IMR-90 (cell line): ENCODE measurements around the gene TMEM95.

Source experiments
- ELK1 ChIP-seq: fragments of 150-350 bp; IDR thresholded peaks from 2 replicates; pipeline ENCODE4 v1.6.1; 2016; ENCODE audit warnings: low read depth, mild to moderate bottlenecking, low read length, moderate library complexity, borderline replicate concordance
- MAFK ChIP-seq: IDR thresholded peaks from 2 replicates; pipeline ENCODE4 v1.6.1; 2012; ENCODE audit warnings: low read depth, low read length, improper control_type of control experiment
- MAZ ChIP-seq: IDR thresholded peaks from 2 replicates; pipeline ENCODE4 v1.6.1; 2012; ENCODE audit warnings: low read depth, mild to moderate bottlenecking, low read length, improper control_type of control experiment, moderate library complexity, borderline replicate concordance
- POLR2A ChIP-seq: IDR thresholded peaks from 2 replicates; pipeline ENCODE4 v1.6.1; 2012; ENCODE audit warnings: mild to moderate bottlenecking, low read depth, low read length
- RAD21 ChIP-seq: IDR thresholded peaks from 2 replicates; pipeline ENCODE4 v1.6.1; 2012; ENCODE audit warnings: low read length, improper control_type of control experiment
- RCOR1 ChIP-seq: IDR thresholded peaks from 2 replicates; pipeline ENCODE4 v1.6.1; 2012; ENCODE audit warnings: mild to moderate bottlenecking, low read length, improper control_type of control experiment; ENCODE audit not compliant: insufficient replicate concordance
- SMC3 ChIP-seq: fragments of 150-350 bp; IDR thresholded peaks from 2 replicates; pipeline ENCODE4 v1.6.1; 2016; ENCODE audit warnings: low read depth, mild to moderate bottlenecking, antibody characterized with exemption, low read length, moderate library complexity
- TF ChIP-seq, protein P1 (sequence below): fragments of 150-350 bp; IDR thresholded peaks from 2 replicates; pipeline ENCODE4 v1.6.1; 2017; ENCODE audit warnings: mild to moderate bottlenecking, antibody characterized with exemption, low read length, low read depth
- TF ChIP-seq, protein P2 (sequence below): conservative IDR thresholded peaks from 2 replicates; pipeline ENCODE4 v1.5.1; 2012; ENCODE audit warnings: mild to moderate bottlenecking, low read depth, low read length, improper control_type of control experiment

DNA sequence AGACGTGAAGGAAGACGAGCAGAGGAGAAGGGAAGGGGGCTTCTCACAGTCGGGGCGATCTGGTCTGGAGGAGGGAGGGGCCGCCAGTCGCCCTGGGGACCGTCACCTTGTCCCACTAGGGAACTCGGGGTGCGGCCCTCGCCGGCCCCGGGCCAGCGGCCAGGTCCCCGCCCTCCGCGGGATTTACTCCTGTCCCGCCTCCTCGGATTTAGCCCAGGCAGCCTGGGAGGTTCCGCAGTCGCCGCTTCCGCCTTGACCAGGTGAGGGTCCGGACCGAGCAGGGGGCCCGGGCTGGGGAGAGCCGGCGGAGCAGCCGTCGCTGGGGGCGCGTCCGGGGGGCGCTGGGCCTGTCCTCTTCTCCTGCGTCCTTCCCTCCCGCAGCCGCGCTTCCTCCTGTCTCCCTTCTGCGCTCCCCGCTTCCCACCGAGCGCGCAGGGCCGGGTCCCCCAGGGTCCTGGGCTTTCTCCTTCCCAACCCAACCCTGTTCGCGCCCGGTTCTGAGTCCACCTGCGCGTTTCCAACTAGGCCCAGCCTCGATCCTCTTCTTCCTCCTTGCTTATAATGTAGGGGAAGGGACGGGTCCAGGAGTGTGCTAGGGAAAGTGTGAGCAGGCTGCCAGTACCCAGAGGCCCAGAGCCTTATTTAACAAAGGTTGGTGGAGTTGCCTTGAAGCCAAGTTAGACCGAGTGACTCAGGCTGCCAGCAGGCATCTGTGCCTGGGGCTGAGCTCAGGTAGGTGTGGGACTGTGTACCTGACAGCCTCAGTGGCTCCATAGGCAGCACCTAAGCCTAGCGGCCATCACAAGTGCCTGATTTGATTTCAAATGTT is 26.1 kb downstream of the TMEM95 start, which contains the start of gene TNK1:
- TF ChIP-seq POLR2A (no peak), SMC3 (no peak), RCOR1 (no peak), MAFK (no peak), MAZ (no peak), RAD21 (no peak), ELK1 (no peak)
- TF ChIP-seq, protein P1, sequence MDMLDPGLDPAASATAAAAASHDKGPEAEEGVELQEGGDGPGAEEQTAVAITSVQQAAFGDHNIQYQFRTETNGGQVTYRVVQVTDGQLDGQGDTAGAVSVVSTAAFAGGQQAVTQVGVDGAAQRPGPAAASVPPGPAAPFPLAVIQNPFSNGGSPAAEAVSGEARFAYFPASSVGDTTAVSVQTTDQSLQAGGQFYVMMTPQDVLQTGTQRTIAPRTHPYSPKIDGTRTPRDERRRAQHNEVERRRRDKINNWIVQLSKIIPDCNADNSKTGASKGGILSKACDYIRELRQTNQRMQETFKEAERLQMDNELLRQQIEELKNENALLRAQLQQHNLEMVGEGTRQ = no peak
- TF ChIP-seq, protein P2, sequence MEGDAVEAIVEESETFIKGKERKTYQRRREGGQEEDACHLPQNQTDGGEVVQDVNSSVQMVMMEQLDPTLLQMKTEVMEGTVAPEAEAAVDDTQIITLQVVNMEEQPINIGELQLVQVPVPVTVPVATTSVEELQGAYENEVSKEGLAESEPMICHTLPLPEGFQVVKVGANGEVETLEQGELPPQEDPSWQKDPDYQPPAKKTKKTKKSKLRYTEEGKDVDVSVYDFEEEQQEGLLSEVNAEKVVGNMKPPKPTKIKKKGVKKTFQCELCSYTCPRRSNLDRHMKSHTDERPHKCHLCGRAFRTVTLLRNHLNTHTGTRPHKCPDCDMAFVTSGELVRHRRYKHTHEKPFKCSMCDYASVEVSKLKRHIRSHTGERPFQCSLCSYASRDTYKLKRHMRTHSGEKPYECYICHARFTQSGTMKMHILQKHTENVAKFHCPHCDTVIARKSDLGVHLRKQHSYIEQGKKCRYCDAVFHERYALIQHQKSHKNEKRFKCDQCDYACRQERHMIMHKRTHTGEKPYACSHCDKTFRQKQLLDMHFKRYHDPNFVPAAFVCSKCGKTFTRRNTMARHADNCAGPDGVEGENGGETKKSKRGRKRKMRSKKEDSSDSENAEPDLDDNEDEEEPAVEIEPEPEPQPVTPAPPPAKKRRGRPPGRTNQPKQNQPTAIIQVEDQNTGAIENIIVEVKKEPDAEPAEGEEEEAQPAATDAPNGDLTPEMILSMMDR = no peak
